ENCODE data around the gene UCKL1.
A peak's percentile ranks its signal among the peaks of the same experiment; 100 is the strongest.
"Not testable (repeated sequence)": the region's sequence is repeated elsewhere in the genome, so short reads cannot be mapped to it uniquely, and the experiment has no call there.

Gene UCKL1

DNA sequence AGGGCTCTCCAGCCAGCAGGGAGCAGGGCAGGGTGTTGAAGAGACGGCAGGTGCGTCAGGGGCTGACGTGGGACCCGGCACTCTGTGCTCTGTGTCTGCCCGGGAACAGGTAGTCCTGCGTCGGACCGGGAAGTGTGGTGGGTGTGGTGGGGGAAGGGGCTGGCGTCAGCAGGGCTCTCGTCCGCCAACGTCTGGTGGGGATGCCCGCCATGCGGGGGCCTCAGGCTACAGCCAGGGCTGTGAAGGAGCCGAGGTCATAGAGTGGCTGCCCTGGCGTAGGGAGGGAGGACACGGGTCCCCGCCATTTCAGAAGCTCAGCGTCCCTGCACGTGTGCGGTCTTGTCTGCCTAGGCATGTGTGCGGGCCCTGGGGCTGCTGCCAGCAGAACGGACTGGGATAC is 36.0 kb downstream of the UCKL1 start:
- DNase-seq (ENCODE audit: low read depth, low spot score): no peak

- no peak for DNase-seq (ENCODE audit: low read depth, low spot score)
Measured at GRCh38 chr20:63919130-63919529, 37.1 kb downstream of the UCKL1 start.

GRCh38 chr20:63917811-63918210 is 38.4 kb downstream of the UCKL1 start:
- DNase-seq (ENCODE audit: low read depth, low spot score): no peak

DNA sequence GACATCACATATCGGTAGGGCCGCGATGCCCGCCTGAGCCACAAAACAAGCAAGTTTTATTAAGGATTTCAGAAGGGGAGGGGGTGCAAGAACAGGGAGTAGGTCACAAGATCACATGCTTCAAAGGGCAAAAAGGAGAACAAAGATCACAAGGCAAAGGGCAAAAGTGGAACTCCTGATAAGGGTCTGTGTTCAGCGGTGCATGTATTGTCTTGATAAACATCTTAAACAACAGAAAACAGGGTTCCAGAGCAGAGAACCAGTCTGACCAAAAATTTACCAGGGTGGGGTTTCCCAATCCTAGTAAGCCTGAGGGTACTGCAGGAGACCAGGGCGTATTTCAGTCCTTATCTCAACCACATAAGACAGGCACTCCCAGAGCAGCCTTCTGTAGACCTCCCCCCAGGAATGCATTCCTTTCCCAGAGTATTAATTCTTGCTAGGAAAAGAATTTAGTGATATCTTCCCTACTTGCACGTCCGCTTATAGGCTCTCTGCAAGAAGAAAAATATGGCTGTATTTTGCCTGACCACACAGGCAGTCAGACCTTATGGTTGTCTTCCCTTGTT is 39.8 kb downstream of the UCKL1 start:
- not testable (repeated sequence) for DNase-seq (ENCODE audit: low read depth, low spot score)

DNA sequence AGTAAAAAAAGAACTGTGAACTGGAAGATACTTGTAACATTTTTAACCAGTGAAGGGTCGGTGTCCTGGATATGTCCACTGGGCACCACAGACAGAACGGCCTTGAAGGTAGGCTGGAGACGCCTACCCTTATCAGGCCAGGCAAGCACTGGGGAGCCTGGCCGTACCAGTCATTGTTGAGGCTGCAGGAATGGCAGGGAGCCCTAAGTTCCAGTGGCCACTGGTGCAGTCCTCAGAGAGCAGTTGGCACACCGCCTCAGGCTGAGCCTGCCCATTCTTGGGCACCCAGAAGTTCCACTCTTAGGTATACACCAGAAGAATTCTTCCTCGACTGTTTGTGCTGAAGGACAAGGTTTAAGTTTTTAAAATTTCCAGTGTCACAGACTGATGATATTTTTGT is 40.7 kb downstream of the UCKL1 start:
- no peak for DNase-seq (ENCODE audit: low read depth, low spot score)

DNA sequence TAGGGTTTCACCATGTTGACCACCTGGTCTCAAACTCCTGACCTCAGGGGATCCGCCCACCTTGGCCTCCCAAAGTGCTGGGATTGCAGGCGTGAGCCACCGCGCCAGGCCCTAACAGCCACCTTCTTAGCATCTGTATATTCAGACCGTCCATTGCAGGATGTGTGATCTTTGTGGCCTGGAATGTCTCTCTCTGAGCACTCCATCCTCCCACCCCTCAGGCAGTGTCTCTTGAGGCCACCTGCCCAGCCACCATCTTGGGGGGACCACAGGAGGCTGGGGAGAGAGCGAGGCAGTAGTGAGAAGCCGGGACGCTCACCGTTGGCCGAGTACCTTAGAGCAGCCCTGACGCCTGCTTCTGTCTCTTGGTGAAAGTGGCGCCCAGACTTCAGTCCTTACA is 42.4 kb downstream of the UCKL1 start:
- DNase-seq (ENCODE audit: low read depth, low spot score): no peak

GRCh38 chr20:63911176-63911575 is 45.0 kb downstream of the UCKL1 start:
- no peak for DNase-seq (ENCODE audit: low read depth, low spot score)

DNA sequence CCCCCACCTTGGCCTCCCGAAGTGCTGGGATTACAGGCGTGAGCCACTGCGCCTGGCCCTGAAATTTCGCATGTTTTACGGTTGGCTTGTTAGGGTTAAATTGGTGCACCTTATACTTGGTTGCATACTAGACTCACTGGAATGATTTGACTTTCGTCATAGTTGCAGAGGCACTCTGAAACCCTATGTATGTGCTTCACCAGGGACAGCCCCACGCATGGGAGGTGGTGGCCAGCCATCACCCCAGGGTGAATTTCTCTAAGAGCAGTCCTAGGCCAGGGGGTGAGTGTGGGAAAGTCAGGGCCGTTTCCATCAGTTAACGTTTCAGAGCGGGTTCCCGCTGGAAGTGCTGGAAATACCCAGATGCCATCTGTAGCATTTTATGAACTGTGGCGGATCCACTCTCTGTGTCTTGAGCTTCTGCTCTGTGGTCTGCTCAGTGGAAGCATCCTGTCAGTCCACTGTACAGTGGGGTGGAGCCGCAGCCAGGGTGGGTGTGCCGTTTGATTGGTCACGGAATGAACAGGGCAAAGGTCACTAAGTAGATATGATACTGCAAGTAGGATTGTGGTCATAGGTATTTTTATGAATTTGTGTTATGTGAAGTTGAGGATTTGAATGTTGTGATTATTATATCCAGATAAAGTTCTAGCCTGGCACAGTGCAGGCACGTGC is 48.1 kb downstream of the UCKL1 start:
- DNase-seq (ENCODE audit: low read depth, low spot score): no peak

DNA sequence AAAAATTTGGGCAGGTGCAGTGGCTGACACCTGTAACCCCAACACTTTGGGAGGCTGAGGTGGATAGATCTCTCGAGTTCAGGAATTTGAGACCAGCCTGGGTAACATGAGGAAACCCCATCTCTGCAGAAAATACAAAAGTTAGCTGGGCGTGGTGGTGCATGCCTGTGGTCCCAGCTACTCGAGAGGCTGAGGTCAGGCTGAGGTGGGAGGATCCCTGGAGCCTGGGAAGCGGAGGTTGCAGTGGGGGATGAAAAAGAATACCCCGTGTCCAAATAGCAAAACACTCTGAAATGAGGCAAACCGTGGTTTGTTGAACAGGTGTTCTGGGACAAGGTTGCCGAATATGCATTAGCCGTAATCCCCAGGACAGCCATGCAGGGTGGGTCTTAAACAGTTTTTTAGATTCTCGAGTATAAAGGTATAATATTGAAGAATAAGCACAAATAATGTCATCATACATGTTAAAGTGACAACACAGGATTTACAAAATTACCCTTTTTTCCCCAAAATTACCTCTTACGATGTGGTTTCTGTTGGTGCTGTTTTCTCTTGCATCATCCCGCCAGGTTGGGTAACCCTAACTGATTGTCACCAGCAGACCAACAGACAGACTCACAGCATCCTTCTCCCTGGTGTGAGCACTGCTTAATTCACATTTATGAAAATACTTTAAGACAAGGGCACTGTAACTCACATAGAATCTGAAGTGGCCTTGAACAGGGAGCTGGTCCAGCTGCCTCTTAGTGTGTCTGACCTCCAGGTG is 52.2 kb downstream of the UCKL1 start:
- no peak for DNase-seq (ENCODE audit: low read depth, low spot score)

GRCh38 chr20:63900413-63900812 is 55.8 kb downstream of the UCKL1 start:
- no peak for DNase-seq (ENCODE audit: low read depth, low spot score)

- DNase-seq (ENCODE audit: low read depth, low spot score): no peak
Measured at GRCh38 chr20:63898882-63899558, 57.2 kb downstream of the UCKL1 start.

- DNase-seq (ENCODE audit: low read depth, low spot score): no peak
Measured at GRCh38 chr20:63897978-63898561, 58.1 kb downstream of the UCKL1 start.

- DNase-seq (ENCODE audit: low read depth, low spot score): no peak
Measured at GRCh38 chr20:63896264-63897105, 59.7 kb downstream of the UCKL1 start.

DNA sequence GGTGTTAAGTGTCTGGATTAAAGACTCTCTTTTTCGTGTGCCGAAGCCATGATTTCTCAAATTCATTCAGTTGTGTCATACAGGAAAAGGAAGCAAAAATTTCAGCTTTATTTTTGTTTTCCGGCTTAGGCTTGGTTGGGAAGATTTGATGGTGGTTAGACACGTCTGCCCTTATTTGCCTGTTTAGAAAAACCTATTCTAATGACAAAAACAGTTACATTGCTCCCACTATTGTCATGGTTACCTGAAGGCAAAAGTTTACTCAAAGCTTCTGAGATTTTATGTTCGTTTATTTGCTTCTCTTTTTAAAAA is 60.3 kb downstream of the UCKL1 start:
- DNase-seq (ENCODE audit: low read depth, low spot score): no peak

- no peak for DNase-seq (ENCODE audit: low read depth, low spot score)
Measured at GRCh38 chr20:63895202-63895951, 60.8 kb downstream of the UCKL1 start.

DNA sequence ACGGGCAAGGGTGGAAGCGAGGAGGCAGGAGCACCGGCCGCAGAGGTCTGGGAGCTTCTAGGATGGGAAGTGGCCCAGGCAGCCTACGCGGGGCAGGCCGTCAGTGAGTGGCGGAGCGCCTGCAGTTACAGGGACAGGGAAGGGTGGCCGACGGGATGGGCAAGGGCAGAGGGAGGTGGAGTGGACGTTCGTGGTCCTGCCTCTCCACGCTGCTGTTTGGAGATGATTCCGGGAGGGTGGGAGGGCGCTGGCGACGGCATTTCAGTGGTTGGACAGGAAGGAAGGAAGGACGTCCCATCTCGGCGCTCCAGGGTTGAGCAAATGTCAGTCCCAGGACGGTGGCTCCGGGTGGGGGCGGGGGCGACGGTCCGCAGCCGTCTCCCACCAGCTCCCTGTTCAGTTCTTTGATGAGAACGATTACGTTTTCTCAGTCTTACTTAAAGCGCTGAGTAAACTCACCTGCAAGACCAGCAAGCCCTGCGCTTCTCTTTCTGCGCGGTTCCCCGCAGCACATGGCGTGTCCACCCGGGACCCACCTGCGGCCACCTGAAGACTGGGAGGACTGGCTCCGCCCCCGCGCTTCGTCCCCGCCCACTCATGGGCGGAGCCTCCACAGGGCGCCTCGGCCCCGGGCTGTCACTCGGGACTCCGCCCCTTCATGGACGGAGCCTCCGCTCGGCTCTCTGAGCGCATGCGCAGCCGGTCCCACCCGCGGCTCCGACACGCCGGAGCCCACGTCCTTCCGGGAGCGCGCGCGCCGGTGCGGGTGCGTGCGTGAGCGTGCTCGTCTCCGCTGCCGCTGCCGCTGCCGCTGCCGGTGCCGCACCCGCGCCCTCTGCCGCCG is 61.6 kb downstream of the UCKL1 start, which contains the start of gene DNAJC5:
DNAJC5 (plus strand) TSS at position 769 of the 844 bp plus-strand sequence. CDS start 33,220 bp downstream, outside the sequence.
- DNase-seq (ENCODE audit: low read depth, low spot score): peak; percentile 75

GRCh38 chr20:63893999-63894357 is 62.2 kb downstream of the UCKL1 start:
- no peak for DNase-seq (ENCODE audit: low read depth, low spot score)

DNA sequence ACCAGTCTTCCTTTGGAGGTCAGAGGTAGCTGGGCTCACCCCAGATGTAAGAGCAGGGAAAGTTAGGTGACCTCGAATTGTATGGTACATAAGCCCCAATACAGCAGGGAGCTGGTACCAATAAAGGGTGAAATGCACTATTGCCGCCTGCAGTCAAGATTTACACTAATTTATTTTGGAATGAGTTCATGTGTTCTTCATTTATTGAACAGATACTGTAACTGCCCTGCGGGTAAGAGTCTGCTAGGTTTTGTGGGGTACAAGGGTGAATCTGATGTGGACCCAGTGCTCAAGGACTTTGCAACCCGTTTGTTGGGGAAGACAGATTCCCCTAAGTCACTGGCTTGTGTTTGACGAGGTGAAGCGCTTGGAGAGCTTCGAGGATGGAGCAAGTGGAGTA is 63.8 kb downstream of the UCKL1 start:
- no peak for DNase-seq (ENCODE audit: low read depth, low spot score)
